ENCODE results near the gene TIAM1. TPM values are rescaled to one million over a fixed set of nuclear protein-coding genes. Genes with fewer than 3 reads are reported as not detected.

Gene TIAM1
- total RNA-seq, 2 donors from 2014 or later: 54.2 to 68.7 TPM

DNA sequence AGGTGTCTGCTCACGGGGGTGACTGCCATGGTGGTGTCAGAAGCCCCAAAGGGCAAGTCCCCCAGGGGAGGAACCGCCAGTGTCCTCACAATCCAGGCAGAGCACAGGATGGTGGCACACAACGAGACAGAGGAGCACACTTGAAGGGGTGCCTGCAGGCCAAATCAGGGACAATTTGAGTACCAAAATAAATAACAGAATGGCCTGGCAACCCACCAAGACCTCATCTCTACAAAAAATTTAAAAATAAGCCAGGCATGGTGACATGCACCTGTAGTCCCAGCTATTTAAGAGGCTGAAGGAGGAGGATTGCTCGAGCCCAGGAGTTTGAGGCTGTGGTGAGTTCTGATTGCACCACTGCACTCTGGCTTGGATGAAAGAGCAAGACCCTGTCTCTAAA is 38.2 kb downstream of the TIAM1 start:
- DNase-seq (no peak), ATAC-seq (no peak)
- Mint-ChIP-seq H3K27me3 (no peaks in the 10 kb centered on the region), H3K4me1 (peaks cover 2% of the 10 kb centered on the region), H3K27ac (peak overlapping the region; percentile 39), H3K4me3 (no peak overlapping the region), H3K36me3 (ENCODE audit: low read depth) (no peaks in the 10 kb centered on the region)
- no peaks in the 10 kb centered on the region for H3K9me3 ChIP-seq (ENCODE audit: control insufficient read depth, low read length, poor library complexity, severe bottlenecking)

DNA sequence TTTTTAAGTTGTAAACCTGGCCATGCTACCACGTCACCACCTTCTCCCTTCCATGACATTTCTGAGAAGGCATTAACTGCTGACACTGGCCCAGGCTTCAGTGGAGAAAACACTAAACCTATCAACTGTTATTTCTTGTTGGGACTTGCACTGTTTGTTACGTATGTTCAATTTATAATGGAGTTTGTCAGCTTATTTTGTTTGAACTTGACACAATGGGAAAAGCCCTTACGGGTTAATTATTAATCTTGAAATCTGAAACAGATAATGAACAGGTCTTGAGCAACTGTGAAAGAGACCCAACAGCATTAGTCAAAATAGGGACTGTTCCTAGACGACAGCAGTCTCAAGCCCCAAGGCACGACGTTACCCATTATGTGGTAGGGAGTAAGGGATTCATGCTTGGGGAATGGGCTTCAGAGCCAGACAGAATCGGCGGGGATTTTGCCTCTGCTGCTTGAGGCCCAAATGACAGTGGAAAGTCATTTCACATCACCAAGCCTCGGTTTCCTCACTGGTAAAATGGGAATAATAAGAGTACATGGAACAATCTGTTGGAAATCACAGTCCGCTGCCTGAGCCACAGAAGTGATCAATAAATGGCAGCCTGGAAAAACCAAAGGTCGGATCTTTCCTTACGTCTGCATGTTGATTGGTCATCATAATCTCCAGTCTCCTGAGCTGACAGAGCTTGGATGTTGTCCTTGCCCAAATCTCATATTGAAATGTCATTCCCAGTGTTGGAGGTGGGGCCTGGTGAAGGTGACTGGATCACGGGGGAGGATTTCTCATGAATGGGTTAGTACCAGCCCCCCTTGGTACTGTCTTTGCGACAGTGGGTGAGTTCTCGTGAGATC is 44.5 kb downstream of the TIAM1 start:
- ATAC-seq: no peak
- Mint-ChIP-seq H3K27ac (no peak overlapping the region), H3K4me3 (no peak overlapping the region), H3K4me1 (peaks cover 1% of the 10 kb centered on the region), H3K27me3 (no peaks in the 10 kb centered on the region), H3K36me3 (ENCODE audit: low read depth) (no peaks in the 10 kb centered on the region)
- H3K9me3 ChIP-seq (ENCODE audit: control insufficient read depth, low read length, poor library complexity, severe bottlenecking): no peaks in the 10 kb centered on the region
- DNase-seq: no peak

DNA sequence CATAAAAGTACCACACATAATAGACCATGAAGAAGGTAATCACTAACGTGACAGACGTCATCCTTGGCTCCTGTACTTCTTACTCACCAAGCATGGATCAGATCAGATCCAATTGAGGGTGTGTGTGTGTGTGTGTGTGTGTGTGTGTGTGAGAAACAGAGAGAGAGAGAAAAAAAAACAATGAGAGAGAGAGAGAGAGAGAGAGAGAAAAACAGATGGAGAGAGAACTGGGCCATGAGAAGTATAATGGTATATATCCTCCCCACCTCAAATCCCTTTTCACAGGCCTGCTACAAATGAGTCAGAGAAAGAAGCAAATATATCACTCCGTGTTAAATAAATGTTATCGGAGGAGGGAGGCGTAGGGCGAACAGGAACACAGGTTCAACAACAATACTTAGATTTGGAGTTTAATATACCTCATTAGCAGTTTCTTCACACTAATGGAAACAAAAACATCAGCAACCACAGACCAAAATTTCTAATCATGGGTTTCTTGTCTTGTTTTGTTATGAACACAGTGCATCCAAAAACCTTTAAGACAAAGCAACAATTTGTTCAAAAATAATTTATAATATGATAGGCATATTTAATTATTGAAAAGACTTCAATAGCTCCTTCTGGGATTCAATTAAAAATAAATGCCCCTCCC is 45.3 kb downstream of the TIAM1 start:
- no peak for ATAC-seq
- no peak for DNase-seq
- H3K4me1 Mint-ChIP-seq: no peaks in the 10 kb centered on the region
- no peaks in the 10 kb centered on the region for H3K36me3 Mint-ChIP-seq (ENCODE audit: low read depth)
- no peak overlapping the region for H3K4me3 Mint-ChIP-seq
- H3K27me3 Mint-ChIP-seq: no peaks in the 10 kb centered on the region
- no peaks in the 10 kb centered on the region for H3K9me3 ChIP-seq (ENCODE audit: control insufficient read depth, low read length, poor library complexity, severe bottlenecking)
- no peak overlapping the region for H3K27ac Mint-ChIP-seq

DNA sequence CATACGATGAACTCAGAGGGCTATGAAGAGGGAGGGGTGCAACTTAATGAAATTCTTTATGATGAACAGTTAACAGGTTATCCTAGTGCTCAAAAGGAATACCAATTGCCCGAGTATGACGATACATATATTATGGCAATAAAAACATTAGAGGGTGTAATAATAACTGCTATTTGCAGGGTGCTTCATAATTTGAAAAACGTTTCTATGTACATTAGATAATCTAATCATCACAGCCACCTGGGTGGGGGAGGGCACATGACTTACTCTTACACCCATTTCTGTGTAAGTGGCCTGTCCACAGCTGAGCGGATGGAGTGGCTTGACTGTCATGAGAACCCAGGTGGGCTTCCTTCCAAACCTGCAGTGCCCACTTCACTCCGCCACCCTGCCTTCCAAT is 46.3 kb downstream of the TIAM1 start:
- Mint-ChIP-seq H3K4me1 (no peaks in the 10 kb centered on the region), H3K36me3 (ENCODE audit: low read depth) (no peaks in the 10 kb centered on the region), H3K27ac (no peak overlapping the region), H3K4me3 (no peak overlapping the region), H3K27me3 (no peaks in the 10 kb centered on the region)
- no peaks in the 10 kb centered on the region for H3K9me3 ChIP-seq (ENCODE audit: control insufficient read depth, low read length, poor library complexity, severe bottlenecking)
- DNase-seq (no peak), ATAC-seq (no peak)

DNA sequence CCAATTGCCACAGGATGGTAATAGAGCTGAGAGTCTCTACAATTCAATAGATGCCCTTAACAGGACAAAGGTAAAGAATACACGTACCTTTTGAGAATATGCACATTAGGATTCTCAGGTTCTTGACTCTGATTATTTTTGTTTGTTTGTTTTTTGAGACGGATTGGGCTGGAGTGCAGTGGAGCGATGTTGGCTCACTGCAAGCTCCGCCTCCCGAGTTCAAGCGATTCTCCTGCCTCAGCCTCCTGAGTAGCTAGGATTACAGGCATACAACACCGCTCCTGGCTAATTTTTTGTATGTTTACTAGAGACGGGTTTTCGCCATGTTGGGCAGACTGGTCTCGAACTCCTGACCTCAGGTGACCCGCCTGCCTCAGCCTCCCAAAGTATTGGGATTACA is 48.4 kb downstream of the TIAM1 start:
- H3K4me1 Mint-ChIP-seq: no peaks in the 10 kb centered on the region
- H3K27ac Mint-ChIP-seq: no peak overlapping the region
- DNase-seq: no peak
- H3K9me3 ChIP-seq (ENCODE audit: control insufficient read depth, low read length, poor library complexity, severe bottlenecking): no peaks in the 10 kb centered on the region
- H3K4me3 Mint-ChIP-seq: no peak overlapping the region
- H3K36me3 Mint-ChIP-seq (ENCODE audit: low read depth): no peaks in the 10 kb centered on the region
- ATAC-seq: no peak
- H3K27me3 Mint-ChIP-seq: no peaks in the 10 kb centered on the region

DNA sequence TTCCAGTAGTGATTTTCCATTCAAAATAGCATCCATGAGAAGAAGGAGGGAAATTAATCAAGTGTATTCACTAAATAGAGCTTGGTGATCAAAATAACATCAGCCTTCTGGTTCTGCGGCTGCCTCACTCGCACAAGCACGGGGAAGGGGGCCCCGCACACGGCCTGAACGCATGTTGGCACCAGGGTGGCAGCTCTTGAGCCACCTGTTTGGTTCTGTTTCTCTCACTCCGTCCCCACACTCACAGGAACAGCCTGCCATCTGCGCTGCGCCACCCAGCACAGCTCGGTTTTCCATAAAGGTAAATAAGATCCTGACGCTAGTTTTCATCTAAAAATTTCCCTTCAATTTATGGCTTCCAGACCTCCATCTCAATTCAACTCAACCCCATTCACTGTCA is 49.4 kb downstream of the TIAM1 start:
- Mint-ChIP-seq H3K4me3 (no peak overlapping the region), H3K27me3 (no peaks in the 10 kb centered on the region)

DNA sequence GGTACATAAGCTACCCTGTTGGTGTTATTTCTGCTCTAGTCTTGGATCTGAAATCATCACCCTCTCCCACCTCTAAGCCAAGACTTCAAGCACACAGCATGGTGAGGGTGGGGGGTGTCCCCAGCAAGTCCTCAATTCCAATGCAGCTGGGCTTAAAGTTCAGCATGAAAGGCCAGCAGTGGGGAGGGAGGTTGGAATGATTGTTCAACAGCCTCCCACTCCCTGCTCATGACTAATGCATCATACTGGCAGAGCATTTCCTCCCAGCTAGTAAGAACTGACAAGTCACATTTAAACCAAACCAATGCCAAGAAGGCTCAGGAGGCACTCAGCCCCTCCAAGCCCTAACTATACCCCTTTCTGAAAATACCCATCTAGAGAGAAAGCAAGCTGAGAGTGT is 50.1 kb downstream of the TIAM1 start:
- no peak overlapping the region for H3K4me3 Mint-ChIP-seq

More for the DNA sequence above, 49.4 kb downstream of the TIAM1 start:
- ATAC-seq (no peak), DNase-seq (no peak)
- no peaks in the 10 kb centered on the region for H3K4me1 Mint-ChIP-seq
- no peaks in the 10 kb centered on the region for H3K9me3 ChIP-seq (ENCODE audit: control insufficient read depth, low read length, poor library complexity, severe bottlenecking)
- H3K27ac Mint-ChIP-seq: peak overlapping the region; percentile 14
- no peaks in the 10 kb centered on the region for H3K36me3 Mint-ChIP-seq (ENCODE audit: low read depth)

DNA sequence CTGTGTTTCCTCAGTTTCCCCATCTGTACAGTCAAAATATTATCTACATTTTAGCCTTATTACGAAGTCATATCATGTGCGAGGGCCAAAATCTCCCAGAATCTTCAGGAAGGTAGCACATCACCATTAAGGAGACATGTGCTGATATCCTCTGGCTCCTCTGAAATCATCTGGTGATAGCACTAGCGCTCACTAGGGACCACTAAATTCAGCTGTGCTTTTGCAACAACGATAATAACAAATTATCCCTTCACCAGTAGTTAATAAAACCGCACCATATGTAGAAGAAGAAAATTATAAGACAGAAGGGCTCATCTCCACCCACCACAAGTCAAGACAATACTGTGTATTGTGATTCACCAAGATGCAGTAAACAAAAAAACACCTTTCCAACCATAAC is 53.3 kb downstream of the TIAM1 start:
- ATAC-seq (no peak), DNase-seq (no peak)
- Mint-ChIP-seq H3K4me3 (no peak overlapping the region), H3K36me3 (ENCODE audit: low read depth) (no peaks in the 10 kb centered on the region), H3K4me1 (no peaks in the 10 kb centered on the region), H3K27ac (no peak overlapping the region), H3K27me3 (no peaks in the 10 kb centered on the region)
- H3K9me3 ChIP-seq (ENCODE audit: control insufficient read depth, low read length, poor library complexity, severe bottlenecking): no peaks in the 10 kb centered on the region

More for the DNA sequence above, 50.1 kb downstream of the TIAM1 start:
- Mint-ChIP-seq H3K27ac (no peak overlapping the region), H3K36me3 (ENCODE audit: low read depth) (no peaks in the 10 kb centered on the region), H3K4me1 (no peaks in the 10 kb centered on the region), H3K27me3 (no peaks in the 10 kb centered on the region)
- DNase-seq (no peak), ATAC-seq (no peak)
- H3K9me3 ChIP-seq (ENCODE audit: control insufficient read depth, low read length, poor library complexity, severe bottlenecking): no peaks in the 10 kb centered on the region

DNA sequence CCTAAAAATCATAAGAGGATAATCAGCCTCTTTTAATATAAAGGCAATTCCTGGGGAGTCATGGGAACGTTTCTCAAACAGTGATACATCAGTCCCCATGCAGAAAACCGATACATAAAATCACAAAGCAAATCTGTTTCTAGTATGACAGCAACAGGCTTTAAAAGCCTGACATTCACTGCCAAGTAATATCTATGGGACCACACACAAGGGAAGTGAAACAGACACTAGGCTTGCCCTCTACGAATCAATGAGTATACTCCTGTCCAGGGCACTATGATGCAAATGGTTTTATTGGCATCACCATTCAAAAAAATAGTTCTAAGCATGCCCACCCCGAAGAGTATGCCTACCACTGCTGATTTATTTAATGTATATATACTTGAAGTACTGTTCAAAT is 54.4 kb downstream of the TIAM1 start:
- H3K9me3 ChIP-seq (ENCODE audit: control insufficient read depth, low read length, poor library complexity, severe bottlenecking): no peaks in the 10 kb centered on the region
- H3K4me1 Mint-ChIP-seq: peaks cover 2% of the 10 kb centered on the region
- no peak for DNase-seq
- H3K4me3 Mint-ChIP-seq: no peak overlapping the region
- ATAC-seq: no peak
- H3K27me3 Mint-ChIP-seq: no peaks in the 10 kb centered on the region
- no peak overlapping the region for H3K27ac Mint-ChIP-seq
- no peaks in the 10 kb centered on the region for H3K36me3 Mint-ChIP-seq (ENCODE audit: low read depth)

DNA sequence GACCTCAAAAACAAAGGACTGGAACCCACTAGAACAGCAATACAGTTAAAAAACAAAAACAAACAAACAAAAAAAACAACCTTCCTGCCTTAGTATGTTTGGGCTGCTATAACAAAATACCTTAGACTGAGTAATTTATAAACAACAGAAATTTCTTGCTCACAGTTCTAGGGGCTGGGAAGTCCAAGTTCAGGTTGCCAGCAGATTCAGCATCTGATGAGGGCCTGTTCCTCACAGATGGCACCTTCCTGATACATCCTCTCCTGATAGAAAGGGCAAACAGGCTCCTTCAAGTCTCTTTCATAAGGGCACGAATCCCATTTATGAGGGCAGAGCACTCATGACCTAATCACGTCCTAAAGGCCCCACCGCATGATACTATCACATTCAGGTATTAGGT is 55.9 kb downstream of the TIAM1 start:
- H3K9me3 ChIP-seq (ENCODE audit: control insufficient read depth, low read length, poor library complexity, severe bottlenecking): no peaks in the 10 kb centered on the region
- Mint-ChIP-seq H3K27ac (no peak overlapping the region), H3K4me3 (no peak overlapping the region), H3K36me3 (ENCODE audit: low read depth) (no peaks in the 10 kb centered on the region), H3K27me3 (no peaks in the 10 kb centered on the region), H3K4me1 (peaks cover 2% of the 10 kb centered on the region)
- ATAC-seq (no peak), DNase-seq (no peak)

DNA sequence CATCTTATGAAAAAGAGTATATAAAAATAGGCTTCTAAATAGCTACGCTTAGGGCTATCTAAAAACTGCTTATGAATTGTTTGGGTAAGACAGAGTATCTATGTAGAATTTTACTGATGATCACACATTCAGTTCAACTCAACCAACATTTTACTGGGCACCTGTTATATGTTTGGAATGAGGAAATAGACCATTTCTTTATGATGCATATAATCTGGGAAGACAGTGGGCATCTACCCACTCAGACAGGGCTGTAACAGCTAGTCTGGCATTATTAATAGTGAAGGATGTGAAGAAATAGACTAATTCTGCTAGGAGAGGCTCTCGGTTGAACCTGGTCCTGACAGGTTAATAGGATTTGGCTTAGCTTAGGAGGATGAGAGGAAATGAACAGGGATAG is 56.9 kb downstream of the TIAM1 start:
- Mint-ChIP-seq H3K4me1 (peaks cover 7% of the 10 kb centered on the region), H3K4me3 (no peak overlapping the region), H3K27ac (no peak overlapping the region), H3K36me3 (ENCODE audit: low read depth) (no peaks in the 10 kb centered on the region), H3K27me3 (no peaks in the 10 kb centered on the region)
- H3K9me3 ChIP-seq (ENCODE audit: control insufficient read depth, low read length, poor library complexity, severe bottlenecking): no peaks in the 10 kb centered on the region
- ATAC-seq: no peak
- no peak for DNase-seq

DNA sequence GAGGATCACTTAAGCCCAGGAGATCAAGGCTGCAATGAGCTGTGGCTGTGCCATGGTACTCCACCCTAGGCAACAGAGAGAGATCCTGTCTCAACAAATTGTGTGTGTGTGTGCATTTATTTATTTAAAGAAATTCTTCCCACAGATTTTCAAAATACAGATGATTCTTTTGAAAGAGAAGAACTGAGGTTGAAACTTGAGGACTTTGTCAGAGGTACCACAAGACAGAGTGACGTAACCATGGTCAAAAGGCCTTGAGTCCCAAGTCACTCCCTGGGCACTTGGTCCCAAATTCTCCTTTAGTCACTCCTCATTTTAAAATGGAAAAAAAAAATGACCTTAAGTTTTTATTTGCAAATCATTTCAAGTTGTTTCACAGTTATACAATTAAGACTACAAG is 57.4 kb downstream of the TIAM1 start:
- H3K4me3 Mint-ChIP-seq: no peak overlapping the region
- no peaks in the 10 kb centered on the region for H3K27me3 Mint-ChIP-seq
- H3K4me1 Mint-ChIP-seq: peaks cover 8% of the 10 kb centered on the region
- H3K9me3 ChIP-seq (ENCODE audit: control insufficient read depth, low read length, poor library complexity, severe bottlenecking): no peaks in the 10 kb centered on the region
- H3K27ac Mint-ChIP-seq: peak overlapping the region; percentile 0
- ATAC-seq: no peak
- no peak for DNase-seq
- no peaks in the 10 kb centered on the region for H3K36me3 Mint-ChIP-seq (ENCODE audit: low read depth)

DNA sequence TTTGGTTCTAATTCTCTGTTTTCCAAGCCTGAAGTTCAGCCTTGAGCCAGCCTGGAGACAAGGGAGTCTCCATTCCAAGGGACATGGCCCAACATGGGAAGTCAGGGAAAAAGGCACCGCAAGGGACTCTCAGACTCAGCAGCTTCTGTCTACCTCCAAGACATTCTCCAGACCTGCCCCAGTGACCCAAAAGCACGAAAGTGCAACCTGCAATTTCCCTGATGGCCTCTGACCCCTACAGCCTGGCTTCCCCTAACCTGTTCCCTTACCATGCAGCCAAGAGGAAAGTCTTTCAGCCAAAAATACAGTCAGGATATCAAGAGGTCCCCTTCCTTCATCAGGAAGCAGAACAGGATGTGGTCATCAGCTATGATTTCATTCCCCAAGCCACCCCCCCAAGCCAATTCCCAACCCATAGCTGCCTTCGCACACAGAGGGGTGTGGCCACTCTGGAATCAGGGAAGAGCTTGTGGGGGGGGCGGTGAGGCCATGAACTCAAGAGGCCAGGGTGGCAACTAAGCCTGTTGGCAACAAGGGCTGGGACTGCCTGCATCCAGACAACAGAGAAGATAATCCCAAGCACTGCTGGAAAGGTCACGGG is 59.2 kb downstream of the TIAM1 start:
- no peaks in the 10 kb centered on the region for H3K27me3 Mint-ChIP-seq
- H3K4me3 Mint-ChIP-seq: no peak overlapping the region
- no peak overlapping the region for H3K27ac Mint-ChIP-seq
- H3K9me3 ChIP-seq (ENCODE audit: control insufficient read depth, low read length, poor library complexity, severe bottlenecking): no peaks in the 10 kb centered on the region
- ATAC-seq: no peak
- no peak for DNase-seq
- no peaks in the 10 kb centered on the region for H3K36me3 Mint-ChIP-seq (ENCODE audit: low read depth)
- H3K4me1 Mint-ChIP-seq: peaks cover 11% of the 10 kb centered on the region
